ENCODE data around the gene B3GNT7.

B3GNT7 gene

GRCh38 chr2:231353469-231353868, 42.0 kb upstream of the B3GNT7 start:
- no peaks in the 10 kb centered on the region for H3K4me1 ChIP-seq (ENCODE audit: insufficient read depth, low read length, severe bottlenecking)
- no peaks in the 10 kb centered on the region for H3K79me2 ChIP-seq (ENCODE audit: insufficient read depth, low read length)
- H3K9me3 ChIP-seq (ENCODE audit: low read length) = no peaks in the 10 kb centered on the region
- H3F3A ChIP-seq (ENCODE audit: insufficient read depth, low read length) = no peaks in the 10 kb centered on the region
- no peak overlapping the region for H3K27ac ChIP-seq (ENCODE audit: low read depth, low read length, poor library complexity, severe bottlenecking)
- TF ChIP-seq, protein P1, sequence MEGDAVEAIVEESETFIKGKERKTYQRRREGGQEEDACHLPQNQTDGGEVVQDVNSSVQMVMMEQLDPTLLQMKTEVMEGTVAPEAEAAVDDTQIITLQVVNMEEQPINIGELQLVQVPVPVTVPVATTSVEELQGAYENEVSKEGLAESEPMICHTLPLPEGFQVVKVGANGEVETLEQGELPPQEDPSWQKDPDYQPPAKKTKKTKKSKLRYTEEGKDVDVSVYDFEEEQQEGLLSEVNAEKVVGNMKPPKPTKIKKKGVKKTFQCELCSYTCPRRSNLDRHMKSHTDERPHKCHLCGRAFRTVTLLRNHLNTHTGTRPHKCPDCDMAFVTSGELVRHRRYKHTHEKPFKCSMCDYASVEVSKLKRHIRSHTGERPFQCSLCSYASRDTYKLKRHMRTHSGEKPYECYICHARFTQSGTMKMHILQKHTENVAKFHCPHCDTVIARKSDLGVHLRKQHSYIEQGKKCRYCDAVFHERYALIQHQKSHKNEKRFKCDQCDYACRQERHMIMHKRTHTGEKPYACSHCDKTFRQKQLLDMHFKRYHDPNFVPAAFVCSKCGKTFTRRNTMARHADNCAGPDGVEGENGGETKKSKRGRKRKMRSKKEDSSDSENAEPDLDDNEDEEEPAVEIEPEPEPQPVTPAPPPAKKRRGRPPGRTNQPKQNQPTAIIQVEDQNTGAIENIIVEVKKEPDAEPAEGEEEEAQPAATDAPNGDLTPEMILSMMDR (IDR thresholded peaks at IDR 0.05; ENCODE audit: low read length) = no peak
- no peak for TF ChIP-seq EZH2 (IDR thresholded peaks at IDR 0.05; ENCODE audit: borderline replicate concordance, low read length)
- no peaks in the 10 kb centered on the region for H3K36me3 ChIP-seq (ENCODE audit: insufficient read depth, low read length)
- no peak overlapping the region for H3K9ac ChIP-seq (ENCODE audit: low read length)
- H2AFZ ChIP-seq (ENCODE audit: low read length) = no peak overlapping the region
- peaks cover 7% of the 10 kb centered on the region; the same call in 1 of the 2 replicates for H3K27me3 ChIP-seq (ENCODE audit: insufficient read depth, low read length)
- no peak overlapping the region for H3K4me2 ChIP-seq (ENCODE audit: low read length)
- H3K4me3 ChIP-seq (ENCODE audit: low read depth, low read length, poor library complexity, severe bottlenecking) = no peak overlapping the region
- H4K20me1 ChIP-seq (ENCODE audit: insufficient read depth, low read length) = no peaks in the 10 kb centered on the region
- no peaks in the 10 kb centered on the region for H3K9me2 ChIP-seq (ENCODE audit: low read depth, low read length)

DNA sequence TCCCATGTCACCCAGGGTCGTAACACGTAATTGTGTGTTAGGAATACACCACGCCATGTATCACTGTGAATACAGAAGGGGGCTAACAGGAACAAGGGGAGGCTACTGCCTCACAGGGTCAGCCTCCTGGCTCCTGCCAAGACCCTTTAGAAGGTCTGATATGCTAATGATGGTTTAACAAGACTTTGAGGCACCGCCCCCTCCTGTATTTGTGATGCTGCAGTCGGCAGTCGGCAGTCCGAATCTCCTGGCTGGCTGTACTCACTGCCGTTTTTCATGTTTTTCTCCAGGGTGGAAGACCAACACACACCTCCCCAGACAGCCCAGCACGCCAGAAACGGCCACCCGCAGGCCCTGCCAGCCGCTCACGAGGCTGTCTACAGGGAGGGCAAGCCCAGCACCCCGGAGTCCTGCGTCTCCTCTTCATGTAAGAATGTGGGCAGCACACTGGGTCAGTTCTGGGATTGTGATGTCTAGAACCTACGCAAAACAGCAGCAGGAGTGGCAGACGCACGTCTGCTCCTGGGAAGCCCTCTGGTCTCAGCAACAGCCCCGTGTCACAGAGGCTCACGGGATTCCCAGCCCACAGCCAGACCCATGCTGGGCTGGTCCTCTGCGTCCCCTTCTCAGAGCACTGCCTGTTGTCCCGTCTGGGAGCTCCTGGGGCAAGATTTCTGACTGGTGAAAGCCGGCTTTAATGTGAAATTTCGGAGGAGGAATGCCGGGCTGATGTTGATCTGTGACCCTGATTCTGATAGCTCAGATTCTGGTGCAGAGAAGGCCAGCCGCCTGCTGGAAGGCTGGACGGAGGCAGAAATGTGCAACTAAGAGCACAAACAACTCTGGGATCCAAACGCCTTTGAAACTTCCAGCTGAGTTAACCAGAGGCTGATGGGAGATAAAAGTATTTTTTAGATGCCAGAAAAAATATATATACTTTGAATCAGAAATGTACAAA, 39.7 kb upstream of the B3GNT7 start:
- Histone ChIP-seq H4K20me1 (ENCODE audit: insufficient read depth, low read length) (no peaks in the 10 kb centered on the region), H3K79me2 (ENCODE audit: insufficient read depth, low read length) (no peaks in the 10 kb centered on the region), H3K9me2 (ENCODE audit: low read depth, low read length) (no peaks in the 10 kb centered on the region), H3K36me3 (ENCODE audit: insufficient read depth, low read length) (no peaks in the 10 kb centered on the region), H2AFZ (ENCODE audit: low read length) (no peak overlapping the region), H3K27ac (ENCODE audit: low read depth, low read length, poor library complexity, severe bottlenecking) (no peak overlapping the region), H3K4me1 (ENCODE audit: insufficient read depth, low read length, severe bottlenecking) (no peaks in the 10 kb centered on the region), H3F3A (ENCODE audit: insufficient read depth, low read length) (no peaks in the 10 kb centered on the region), H3K9ac (ENCODE audit: low read length) (no peak overlapping the region), H3K27me3 (ENCODE audit: insufficient read depth, low read length) (peaks cover 7% of the 10 kb centered on the region; the same call in 1 of the 2 replicates), H3K4me2 (ENCODE audit: low read length) (no peak overlapping the region), H3K9me3 (ENCODE audit: low read length) (no peaks in the 10 kb centered on the region), H3K4me3 (ENCODE audit: low read depth, low read length, poor library complexity, severe bottlenecking) (no peak overlapping the region)
- TF ChIP-seq, protein P1 (IDR thresholded peaks at IDR 0.05; ENCODE audit: low read length) = no peak
- no peak for TF ChIP-seq EZH2 (IDR thresholded peaks at IDR 0.05; ENCODE audit: borderline replicate concordance, low read length)

GRCh38 chr2:231356466-231356844, 39.1 kb upstream of the B3GNT7 start:
- Histone ChIP-seq H3K27me3 (ENCODE audit: insufficient read depth, low read length) (peaks cover 7% of the 10 kb centered on the region; the same call in 1 of the 2 replicates), H3K36me3 (ENCODE audit: insufficient read depth, low read length) (no peaks in the 10 kb centered on the region), H3F3A (ENCODE audit: insufficient read depth, low read length) (no peaks in the 10 kb centered on the region), H4K20me1 (ENCODE audit: insufficient read depth, low read length) (no peaks in the 10 kb centered on the region), H3K79me2 (ENCODE audit: insufficient read depth, low read length) (no peaks in the 10 kb centered on the region), H2AFZ (ENCODE audit: low read length) (no peak overlapping the region), H3K9me3 (ENCODE audit: low read length) (no peaks in the 10 kb centered on the region), H3K4me3 (ENCODE audit: low read depth, low read length, poor library complexity, severe bottlenecking) (no peak overlapping the region), H3K9me2 (ENCODE audit: low read depth, low read length) (no peaks in the 10 kb centered on the region), H3K4me1 (ENCODE audit: insufficient read depth, low read length, severe bottlenecking) (peaks cover under 1% of the 10 kb centered on the region), H3K4me2 (ENCODE audit: low read length) (no peak overlapping the region), H3K9ac (ENCODE audit: low read length) (no peak overlapping the region), H3K27ac (ENCODE audit: low read depth, low read length, poor library complexity, severe bottlenecking) (no peak overlapping the region)
- TF ChIP-seq EZH2 (IDR thresholded peaks at IDR 0.05; ENCODE audit: borderline replicate concordance, low read length) = no peak
- TF ChIP-seq, protein P1 (IDR thresholded peaks at IDR 0.05; ENCODE audit: low read length) = no peak
